HG03432 (cell line): Measurements from ENCODE around the gene TNIP2.
"Not testable (repeated sequence)": the region's sequence is repeated elsewhere in the genome, so short reads cannot be mapped to it uniquely, and the experiment has no call there.

Experiments
- ATAC-seq: cut with Tn5 transposase; IDR thresholded peaks from one replicate; pipeline ENCODE4 v1.9.1; 2021; ENCODE audit warnings: mild to moderate bottlenecking, moderate library complexity; ENCODE audit not compliant: unreplicated experiment

TNIP2 gene

DNA sequence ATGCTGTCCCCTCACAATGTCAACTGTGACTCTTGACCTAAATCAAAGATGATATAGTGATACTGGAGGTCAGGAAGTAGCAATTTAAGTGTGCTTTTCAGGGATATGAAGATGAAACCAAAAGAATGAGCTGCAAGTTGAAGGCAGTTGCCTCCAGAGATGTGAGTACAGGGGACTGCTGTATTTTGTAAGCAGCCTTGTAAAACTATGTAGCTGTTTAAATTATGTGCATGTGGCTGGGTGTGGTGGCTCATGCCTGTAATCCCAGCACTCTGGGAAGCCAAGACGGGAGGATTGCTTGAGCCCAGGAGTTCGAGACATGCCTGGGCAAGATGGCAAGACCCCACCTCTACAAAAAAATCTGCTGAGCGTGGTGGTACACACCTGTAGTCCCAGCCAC lies 15.1 kb upstream of the TNIP2 start:
- no peak for ATAC-seq

GRCh38 chr4:2768921-2769336 lies 12.8 kb upstream of the TNIP2 start:
- ATAC-seq, result no peak

GRCh38 chr4:2768124-2768523 lies 12.0 kb upstream of the TNIP2 start:
- ATAC-seq, result no peak

GRCh38 chr4:2767705-2768074 lies 11.6 kb upstream of the TNIP2 start:
- ATAC-seq, result no peak

- no peak for ATAC-seq
Measured at GRCh38 chr4:2767046-2767704, 11.0 kb upstream of the TNIP2 start.

- ATAC-seq, result no peak
Measured at GRCh38 chr4:2765832-2766526, 9.8 kb upstream of the TNIP2 start.

DNA sequence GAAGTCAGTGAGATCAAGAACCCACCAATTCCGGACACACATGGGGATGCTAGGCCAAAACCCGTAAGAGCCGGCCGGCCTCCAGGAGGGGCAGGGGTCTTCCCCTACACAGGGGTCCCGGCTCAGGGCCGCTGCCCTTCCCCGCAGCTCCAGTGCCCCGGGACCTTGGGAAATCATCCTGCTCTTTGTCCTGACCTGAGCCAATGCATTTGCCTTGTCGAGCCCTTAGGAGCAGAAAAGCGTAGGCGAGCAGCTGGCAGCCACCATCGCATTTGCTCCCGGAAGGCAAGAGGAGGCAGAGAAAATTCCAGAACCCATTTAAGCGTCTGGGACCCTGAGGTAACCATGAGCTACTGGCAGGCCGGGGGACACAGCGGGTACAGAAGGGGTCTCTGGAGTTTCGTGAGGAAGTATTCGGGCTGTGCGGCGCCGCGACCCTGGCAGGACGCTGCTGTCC lies 7.4 kb upstream of the TNIP2 start:
- no peak for ATAC-seq

DNA sequence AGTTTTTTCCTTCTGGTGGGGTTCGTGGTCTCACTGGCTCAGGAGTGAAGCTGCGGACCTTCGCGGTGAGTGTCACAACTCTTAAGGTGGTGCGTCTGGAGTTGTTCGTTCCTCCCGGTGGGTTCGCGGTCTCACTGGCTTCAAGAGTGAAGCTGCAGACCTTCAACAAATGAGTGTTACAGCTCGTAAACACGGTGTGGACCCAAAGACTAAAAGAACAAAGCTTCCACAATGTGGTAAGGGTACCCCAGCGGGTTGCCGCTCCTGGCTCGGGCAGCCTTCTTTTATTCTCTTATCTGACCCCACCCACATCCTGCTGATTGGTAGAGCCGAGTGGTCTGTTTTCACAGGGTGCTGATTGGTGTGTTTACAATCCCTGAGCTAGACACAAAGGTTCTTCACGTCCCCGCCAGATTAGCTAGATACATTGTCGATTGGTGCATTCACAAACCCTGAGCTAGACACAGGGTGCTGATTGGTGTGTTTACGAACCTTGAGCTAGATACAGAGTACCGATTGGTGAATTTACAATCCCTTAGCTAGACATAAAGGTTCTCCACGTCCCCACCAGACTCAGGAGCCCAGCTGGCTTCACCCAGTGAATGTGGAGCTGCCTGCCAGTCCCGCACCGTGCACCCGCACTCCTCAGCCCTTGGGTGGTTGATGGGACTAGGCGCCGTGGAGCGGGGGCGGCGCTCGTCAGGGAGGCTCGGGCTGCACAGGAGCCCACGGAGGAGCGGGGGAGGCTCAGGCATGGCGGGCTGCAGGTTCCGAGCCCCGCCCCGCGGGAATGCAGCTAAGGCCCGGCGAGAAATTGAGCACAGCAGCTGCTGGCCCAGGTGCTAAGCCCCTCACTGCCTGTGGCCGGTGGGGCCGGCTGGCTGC lies 6.6 kb upstream of the TNIP2 start:
- not testable (repeated sequence) for ATAC-seq

DNA sequence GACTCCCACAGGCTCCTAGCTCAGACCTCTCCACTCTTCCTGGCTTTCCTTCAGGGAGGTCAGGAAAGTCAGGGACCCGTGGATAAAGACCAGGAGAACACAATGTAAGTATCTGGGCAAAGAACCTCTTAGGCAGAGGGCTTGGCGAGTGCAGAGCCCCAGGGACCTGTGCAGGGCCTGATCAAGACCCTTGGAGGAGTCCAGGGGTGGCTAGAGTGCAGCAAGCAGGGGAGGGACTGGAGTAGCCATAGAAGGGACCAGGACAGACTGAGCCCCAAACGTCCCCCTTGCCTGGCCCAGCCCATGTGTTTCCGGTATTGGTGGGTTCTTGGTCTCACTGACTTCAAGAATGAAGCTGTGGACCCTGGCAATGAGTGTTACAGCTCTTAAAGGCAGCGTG lies 5.9 kb upstream of the TNIP2 start:
- no peak for ATAC-seq

GRCh38 chr4:2761035-2761923 lies 5.1 kb upstream of the TNIP2 start:
- ATAC-seq, result no peak

- ATAC-seq, result no peak
Measured at GRCh38 chr4:2757426-2757825, 1.3 kb upstream of the TNIP2 start.

- ATAC-seq, result no peak
Measured at GRCh38 chr4:2756691-2757350, 685 bp upstream of the TNIP2 start.

GRCh38 chr4:2754848-2755819 lies 1.0 kb downstream of the TNIP2 start:
- no peak for ATAC-seq

GRCh38 chr4:2753436-2753835 lies 2.7 kb downstream of the TNIP2 start:
- no peak for ATAC-seq

GRCh38 chr4:2750719-2751605 lies 5.2 kb downstream of the TNIP2 start:
- no peak for ATAC-seq

- no peak for ATAC-seq
Measured at GRCh38 chr4:2746891-2747695, 9.0 kb downstream of the TNIP2 start.
